C4-2B (cell line): ENCODE data around the gene OLFM1.

ENCODE experiments used
- H3K27ac ChIP-seq: fragments of 450-650 bp; 2 replicates; pipeline ENCODE4 v1.5.1; 2017
- ZFX ChIP-seq: fragments of 450-650 bp; IDR thresholded peaks from 2 replicates; pipeline ENCODE4 v1.6.1; 2017
- TF ChIP-seq, protein P1 (sequence below): fragments of 450-650 bp; conservative IDR thresholded peaks from 2 replicates; pipeline ENCODE4 v1.5.1; 2017; ENCODE audit warnings: mild to moderate bottlenecking

The OLFM1 gene

DNA sequence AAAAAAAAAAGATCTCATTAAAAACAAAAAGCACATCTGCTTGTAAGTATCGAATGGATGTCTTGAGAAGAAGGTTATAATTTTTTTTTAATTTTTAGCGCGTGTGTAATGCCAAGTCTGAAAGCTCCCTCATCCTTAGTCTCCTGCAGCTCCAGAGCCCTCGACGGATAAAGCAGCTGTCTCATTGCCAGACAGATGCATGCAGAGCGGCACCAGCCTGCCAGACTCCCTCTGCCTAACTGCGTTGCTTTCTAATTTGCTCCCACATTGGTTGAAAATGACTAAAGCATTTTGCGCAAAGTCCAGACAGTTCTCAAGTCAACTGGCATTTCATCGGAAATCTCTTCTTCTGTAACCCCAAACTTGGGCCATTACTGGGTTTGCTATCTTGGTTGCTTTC lies 29.4 kb downstream of the OLFM1 start:
- H3K27ac ChIP-seq, result no peak overlapping the region
- TF ChIP-seq, protein P1, sequence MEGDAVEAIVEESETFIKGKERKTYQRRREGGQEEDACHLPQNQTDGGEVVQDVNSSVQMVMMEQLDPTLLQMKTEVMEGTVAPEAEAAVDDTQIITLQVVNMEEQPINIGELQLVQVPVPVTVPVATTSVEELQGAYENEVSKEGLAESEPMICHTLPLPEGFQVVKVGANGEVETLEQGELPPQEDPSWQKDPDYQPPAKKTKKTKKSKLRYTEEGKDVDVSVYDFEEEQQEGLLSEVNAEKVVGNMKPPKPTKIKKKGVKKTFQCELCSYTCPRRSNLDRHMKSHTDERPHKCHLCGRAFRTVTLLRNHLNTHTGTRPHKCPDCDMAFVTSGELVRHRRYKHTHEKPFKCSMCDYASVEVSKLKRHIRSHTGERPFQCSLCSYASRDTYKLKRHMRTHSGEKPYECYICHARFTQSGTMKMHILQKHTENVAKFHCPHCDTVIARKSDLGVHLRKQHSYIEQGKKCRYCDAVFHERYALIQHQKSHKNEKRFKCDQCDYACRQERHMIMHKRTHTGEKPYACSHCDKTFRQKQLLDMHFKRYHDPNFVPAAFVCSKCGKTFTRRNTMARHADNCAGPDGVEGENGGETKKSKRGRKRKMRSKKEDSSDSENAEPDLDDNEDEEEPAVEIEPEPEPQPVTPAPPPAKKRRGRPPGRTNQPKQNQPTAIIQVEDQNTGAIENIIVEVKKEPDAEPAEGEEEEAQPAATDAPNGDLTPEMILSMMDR, result no peak
- no peak for TF ChIP-seq ZFX

DNA sequence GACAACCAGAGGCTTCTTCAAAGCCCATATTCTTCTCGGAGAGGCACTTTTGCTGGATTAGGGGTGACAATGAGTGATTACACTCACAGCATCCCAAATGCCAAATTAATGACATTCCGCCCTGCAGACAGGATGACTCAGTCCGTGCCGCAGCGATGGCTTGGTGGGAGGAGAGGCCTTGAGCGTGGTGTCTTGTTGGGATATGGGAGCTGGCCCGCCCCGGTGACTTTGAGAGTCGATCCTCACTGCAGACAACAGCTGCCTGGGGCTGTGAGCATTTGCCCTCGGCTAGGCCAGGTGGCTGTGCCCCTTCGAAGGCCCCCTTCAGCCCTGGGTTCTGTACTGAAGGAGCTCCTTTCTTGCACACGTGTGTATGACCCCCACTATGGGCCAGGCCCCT lies 29.8 kb downstream of the OLFM1 start:
- no peak overlapping the region for H3K27ac ChIP-seq
- no peak for TF ChIP-seq ZFX
- TF ChIP-seq, protein P1, result no peak

DNA sequence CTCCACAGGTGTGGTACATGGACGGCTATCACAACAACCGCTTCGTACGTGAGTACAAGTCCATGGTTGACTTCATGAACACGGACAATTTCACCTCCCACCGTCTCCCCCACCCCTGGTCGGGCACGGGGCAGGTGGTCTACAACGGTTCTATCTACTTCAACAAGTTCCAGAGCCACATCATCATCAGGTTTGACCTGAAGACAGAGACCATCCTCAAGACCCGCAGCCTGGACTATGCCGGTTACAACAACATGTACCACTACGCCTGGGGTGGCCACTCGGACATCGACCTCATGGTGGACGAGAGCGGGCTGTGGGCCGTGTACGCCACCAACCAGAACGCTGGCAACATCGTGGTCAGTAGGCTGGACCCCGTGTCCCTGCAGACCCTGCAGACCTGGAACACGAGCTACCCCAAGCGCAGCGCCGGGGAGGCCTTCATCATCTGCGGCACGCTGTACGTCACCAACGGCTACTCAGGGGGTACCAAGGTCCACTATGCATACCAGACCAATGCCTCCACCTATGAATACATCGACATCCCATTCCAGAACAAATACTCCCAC lies 32.1 kb downstream of the OLFM1 start:
- H3K27ac ChIP-seq, result no peak overlapping the region
- no peak for TF ChIP-seq ZFX
- TF ChIP-seq, protein P1, result no peak

DNA sequence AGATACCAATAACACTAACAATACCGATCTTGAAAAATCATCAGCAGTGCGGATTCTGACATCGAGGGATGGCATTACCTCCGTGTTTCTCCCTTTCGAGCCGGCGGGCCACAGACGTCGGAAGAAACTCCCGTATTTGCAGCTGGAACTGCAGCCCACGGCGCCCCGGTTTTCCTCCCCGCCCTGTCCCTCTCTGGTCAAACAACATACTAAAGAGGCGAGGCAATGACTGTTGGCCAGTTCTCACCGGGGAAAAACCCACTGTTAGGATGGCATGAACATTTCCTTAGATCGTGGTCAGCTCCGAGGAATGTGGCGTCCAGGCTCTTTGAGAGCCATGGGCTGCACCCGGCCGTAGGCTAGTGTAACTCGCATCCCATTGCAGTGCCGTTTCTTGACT lies 32.8 kb downstream of the OLFM1 start:
- no peak for TF ChIP-seq ZFX
- TF ChIP-seq, protein P1, result no peak
- H3K27ac ChIP-seq, result no peak overlapping the region

DNA sequence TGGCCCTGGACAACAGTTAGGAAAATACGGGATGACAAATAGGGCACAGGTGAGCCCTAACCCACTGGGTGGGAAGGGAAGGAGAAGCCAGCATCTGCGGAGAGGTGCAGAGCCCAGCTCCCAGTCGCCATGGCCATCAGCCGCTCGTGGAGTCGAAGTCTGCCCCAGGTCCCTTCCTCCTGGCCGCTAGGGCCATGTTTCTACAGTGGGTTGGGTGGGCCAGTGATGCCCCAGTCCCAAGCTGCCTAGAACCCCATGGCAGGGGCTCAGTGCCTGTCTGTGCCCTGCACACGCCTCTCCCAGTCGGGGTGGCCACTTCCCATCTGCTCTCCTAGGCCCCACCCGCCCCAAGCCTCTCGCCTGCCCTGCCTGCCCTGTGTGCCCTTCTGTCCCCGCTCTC lies 34.8 kb downstream of the OLFM1 start:
- no peak for TF ChIP-seq ZFX
- TF ChIP-seq, protein P1, result no peak

DNA sequence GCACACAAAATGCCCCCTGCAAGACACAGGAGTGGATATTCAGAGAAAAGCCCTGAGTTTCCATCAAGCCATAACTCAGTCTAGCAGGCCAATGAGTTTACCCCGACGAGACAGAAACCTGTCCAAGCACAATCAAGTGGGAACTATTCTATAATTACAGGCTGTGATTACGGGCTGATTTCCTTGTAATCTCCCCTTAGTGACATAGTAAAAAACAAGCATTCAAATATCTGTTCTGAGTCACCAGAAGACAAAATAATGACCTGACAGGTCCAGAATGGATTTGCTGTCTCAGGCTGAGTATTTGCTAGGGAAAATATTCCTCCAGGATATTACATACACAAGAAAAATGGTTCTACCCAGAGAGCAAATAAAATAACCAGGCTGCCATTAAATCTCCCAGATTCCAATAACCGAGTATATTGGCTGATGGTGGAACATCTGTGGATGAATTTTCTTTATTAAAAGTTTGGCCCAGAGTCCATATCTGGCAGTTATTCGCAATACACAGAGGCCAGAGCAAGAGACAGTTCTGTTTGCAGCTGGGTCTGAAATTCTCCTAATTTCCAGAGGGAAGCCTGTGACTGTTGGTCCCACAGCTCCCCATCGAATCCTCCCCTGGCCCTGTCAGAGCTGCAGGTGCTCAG lies 35.8 kb downstream of the OLFM1 start:
- H3K27ac ChIP-seq, result no peak overlapping the region
- TF ChIP-seq ZFX, result no peak
- TF ChIP-seq, protein P1, result no peak

More for the DNA sequence above, 34.8 kb downstream of the OLFM1 start:
- no peak overlapping the region for H3K27ac ChIP-seq

DNA sequence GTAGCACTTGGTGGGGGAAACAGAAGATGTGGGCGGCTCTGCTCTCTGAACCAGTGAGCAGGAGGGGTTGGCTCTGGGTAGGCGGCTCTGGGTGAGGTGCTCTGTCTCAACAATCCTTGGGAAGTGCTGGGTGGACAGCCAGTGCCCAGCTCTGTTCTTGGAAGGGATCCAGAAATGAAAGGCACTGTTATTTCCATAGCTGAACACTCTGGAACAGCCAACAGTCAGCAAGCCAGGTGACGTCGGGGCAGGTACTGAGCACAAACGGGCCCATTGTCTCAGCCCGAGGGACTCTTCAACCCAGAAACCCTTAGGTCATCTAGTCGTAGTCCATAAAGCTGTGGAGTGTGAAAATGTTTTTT lies 36.3 kb downstream of the OLFM1 start:
- TF ChIP-seq, protein P1, result no peak
- TF ChIP-seq ZFX, result no peak
- H3K27ac ChIP-seq, result no peak overlapping the region
